Measurements from ENCODE around the gene ASTN2.

- TF ChIP-seq GATA3 (IDR thresholded peaks at IDR 0.05; ENCODE audit: low read depth, low read length) (no peak), GATA2 (IDR thresholded peaks at IDR 0.05; ENCODE audit: low read depth, low read length) (no peak)
Observed at GRCh38 chr9:117211280-117211679, 203.6 kb downstream of the ASTN2 start.

Data from SH-SY5Y (cell line).